ENCODE results near the gene GPR132.

The GPR132 gene

DNA sequence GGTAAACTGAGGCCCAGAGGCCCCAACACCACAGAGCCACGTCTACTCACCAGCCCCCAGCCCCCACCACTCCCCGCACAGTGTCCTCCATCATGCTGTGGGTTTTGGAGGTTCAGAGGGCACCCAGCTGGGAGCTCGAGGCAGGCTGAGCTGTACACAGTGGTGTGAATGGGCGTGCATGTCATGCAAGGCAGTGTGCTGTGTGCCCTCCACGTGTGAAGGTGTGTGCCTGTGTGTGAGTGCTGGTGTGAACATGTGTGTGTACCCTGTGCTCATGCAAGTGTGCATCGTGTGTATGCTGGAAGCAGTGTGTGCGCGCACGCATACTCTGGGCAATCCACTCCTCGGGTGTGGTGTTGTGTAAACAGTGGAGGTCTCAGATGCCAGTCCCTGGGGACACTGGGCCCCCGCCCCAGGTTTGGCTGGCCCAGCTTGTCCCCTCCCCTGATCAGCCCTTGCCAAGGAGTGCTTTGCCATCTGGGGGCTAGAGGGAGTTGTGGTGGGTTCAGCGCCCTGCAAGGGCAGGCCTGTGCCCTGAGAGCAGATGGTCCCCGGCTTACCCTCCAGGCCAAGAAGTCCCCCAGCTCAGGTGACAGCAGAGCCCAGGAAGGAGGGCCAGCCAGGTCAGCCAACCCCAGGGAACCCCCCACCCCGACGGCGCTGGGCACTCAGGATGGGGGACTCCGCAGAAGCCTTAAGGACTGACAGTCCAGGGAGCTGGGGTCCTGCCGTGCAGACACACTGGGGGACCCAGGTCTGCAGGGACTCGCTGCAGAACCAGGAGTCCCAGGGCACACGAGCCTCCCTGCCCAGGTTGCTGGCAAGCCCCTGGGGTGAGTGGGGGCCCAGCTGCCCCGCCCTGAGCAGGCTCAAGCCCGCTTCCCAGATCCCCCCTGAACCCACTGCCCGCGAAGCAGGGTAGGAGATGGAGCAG, 23.8 kb upstream of the GPR132 start:
- POLR2A ChIA-PET = no interaction called here
- TF ChIP-seq CTCF (IDR thresholded peaks at IDR 0.05; ENCODE audit: control extremely low read depth, extremely low read depth, low read depth, missing control alignments) = no peak
- no peak for DNase-seq (ENCODE audit: extremely low spot score)
- CTCF ChIA-PET = interaction anchor here (1.1 to 8.8 kb wide), 11 partner anchors 9 to 262 kb away, joined by 3 to 140 read pairs (median 5); partner anchors contain the start of genes CDCA4 and GPR132

GRCh38 chr14:105087963-105088811, 23.0 kb upstream of the GPR132 start:
- DNase-seq (ENCODE audit: extremely low spot score) = no peak
- ChIA-PET CTCF (interaction anchor here (1.2 to 8.8 kb wide), 10 partner anchors 9 to 263 kb away, joined by 3 to 140 read pairs (median 11); partner anchors contain the start of gene GPR132), POLR2A (interaction anchor here (1.0 to 1.9 kb wide), 2 partner anchors 14 to 23 kb away, joined by 4 to 5 read pairs; partner anchors contain the start of gene GPR132)
- no peak for TF ChIP-seq CTCF (IDR thresholded peaks at IDR 0.05; ENCODE audit: control extremely low read depth, extremely low read depth, low read depth, missing control alignments)

DNA sequence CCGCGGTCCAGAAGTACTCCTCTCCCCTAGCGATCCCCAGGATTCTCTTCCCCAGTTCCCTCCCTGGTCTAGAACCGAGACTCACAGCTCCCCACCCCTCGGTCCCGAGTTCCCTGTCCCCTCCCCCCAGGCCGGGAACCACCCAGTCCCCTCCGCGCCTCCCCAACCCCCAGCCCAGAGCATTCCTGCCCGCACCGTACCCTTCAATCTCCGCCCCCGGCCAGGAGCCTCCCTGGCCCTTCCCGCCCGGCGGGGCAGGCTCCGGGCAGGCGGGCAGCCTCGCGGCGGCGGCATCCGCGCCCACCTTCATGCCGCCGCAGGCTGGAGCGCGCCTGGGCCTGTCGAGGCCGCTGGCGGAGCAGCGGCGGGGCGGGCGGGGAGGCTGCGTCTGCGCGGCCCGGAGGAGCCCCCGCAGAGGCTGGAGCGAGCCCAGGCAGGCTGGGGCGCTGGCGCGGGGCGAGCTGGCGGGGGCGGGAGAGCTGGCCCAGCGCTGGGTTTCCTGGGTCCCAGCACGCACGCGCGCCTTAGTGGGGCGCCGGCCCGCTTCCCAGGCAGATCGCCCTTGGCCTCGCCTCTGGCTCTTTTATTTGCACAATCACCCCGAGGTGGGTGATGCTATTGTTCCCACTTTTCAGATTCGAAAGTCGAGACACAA, 22.2 kb upstream of the GPR132 start:
- TF ChIP-seq CTCF (IDR thresholded peaks at IDR 0.05; ENCODE audit: control extremely low read depth, extremely low read depth, low read depth, missing control alignments) = no peak
- peak; percentile 70 for DNase-seq (ENCODE audit: extremely low spot score)
- CTCF ChIA-PET = interaction anchor here (0.6 to 8.8 kb wide), 14 partner anchors 7 to 113 kb away, joined by 3 to 140 read pairs (median 5); partner anchors contain the start of genes CDCA4 and GPR132
- POLR2A ChIA-PET = interaction anchor here (1.0 to 1.9 kb wide), 2 partner anchors 13 to 22 kb away, joined by 4 to 5 read pairs; partner anchors contain the start of gene GPR132

- ChIA-PET POLR2A (interaction anchor here (1.0 to 1.9 kb wide), 2 partner anchors 12 to 21 kb away, joined by 4 to 5 read pairs; partner anchors contain the start of gene GPR132), CTCF (interaction anchor here (0.6 to 8.8 kb wide), 18 partner anchors 8 to 259 kb away, joined by 3 to 140 read pairs (median 4); partner anchors contain the start of genes CDCA4 and GPR132)
- peak; percentile 87 for DNase-seq (ENCODE audit: extremely low spot score)
- TF ChIP-seq CTCF (IDR thresholded peaks at IDR 0.05; ENCODE audit: control extremely low read depth, extremely low read depth, low read depth, missing control alignments) = peak; percentile 93
These were observed 21.6 kb upstream of the GPR132 start for GRCh38 chr14:105086833-105087307.

DNA sequence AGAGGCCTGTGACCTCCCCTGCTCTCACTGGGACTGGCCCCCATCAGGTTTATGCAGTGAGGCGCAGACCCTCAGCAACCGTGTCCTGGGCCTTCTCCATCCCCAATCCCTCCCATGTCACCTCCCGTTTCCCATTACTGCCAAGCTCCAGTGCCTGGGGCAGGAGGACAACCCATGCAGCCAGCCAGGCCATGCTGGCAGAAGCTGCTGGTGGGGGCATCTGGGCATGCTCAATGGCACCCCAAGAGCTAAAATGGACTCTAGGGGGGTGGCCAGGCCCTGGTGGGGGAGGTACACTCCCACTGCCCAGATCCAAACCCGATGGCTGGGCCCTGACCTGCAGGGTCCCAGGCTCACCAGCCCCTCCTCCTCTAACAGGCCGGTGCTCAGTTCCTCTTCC, 20.5 kb upstream of the GPR132 start:
- ChIA-PET POLR2A (interaction anchor here (0.6 to 0.7 kb wide), 2 partner anchors 10 to 14 kb away, joined by 3 to 5 read pairs; no protein-coding TSS in a partner anchor), CTCF (interaction anchor here (1.0 to 8.8 kb wide), 7 partner anchors 12 to 222 kb away, joined by 3 to 140 read pairs (median 19); partner anchors contain the start of gene GPR132)
- no peak for TF ChIP-seq CTCF (IDR thresholded peaks at IDR 0.05; ENCODE audit: control extremely low read depth, extremely low read depth, low read depth, missing control alignments)
- no peak for DNase-seq (ENCODE audit: extremely low spot score)

All from GM10248 (cell line).